ENCODE results near the gene LINC01488. TPM values are rescaled to one million over a fixed set of nuclear protein-coding genes. Genes with fewer than 3 reads are reported as not detected.

LINC01488 gene
- total and polyA plus RNA-seq, 7 donors: 0.36 TPM; not detected in 6

GRCh38 chr11:69488543-69488940, 7.1 kb downstream of the LINC01488 start:
- Histone ChIP-seq H3K4me3 (no peak overlapping the region), H3K27ac (peak overlapping the region in 3 of 4 donors; percentile 17 to 48 (median 42)), H3K27me3 (no peaks in the 10 kb centered on the region), H3K4me1 (peaks cover 0 to 15% (median 14%) of the 10 kb centered on the region in 4 donors), H3K9me3 (no peaks in the 10 kb centered on the region), H3K36me3 (no peaks in the 10 kb centered on the region)
- 93 to 95% methylated on average over 16 of the region's 16 CpGs for WGBS, 2 donors
- TF ChIP-seq POLR2A (IDR thresholded peaks at IDR 0.05) (no peak), EP300 (IDR thresholded peaks at IDR 0.05) (no peak), POLR2AphosphoS5 (IDR thresholded peaks at IDR 0.05) (no peak), CTCF (IDR thresholded peaks at IDR 0.05) (no peak)
- DNase-seq: no peak
- intact Hi-C loops (cut with DNase I): no loop called here

GRCh38 chr11:69489031-69489745, 7.7 kb downstream of the LINC01488 start:
- H3K4me1 ChIP-seq: peaks cover 0 to 15% (median 14%) of the 10 kb centered on the region in 4 donors
- TF ChIP-seq EP300 (IDR thresholded peaks at IDR 0.05): no peak
- TF ChIP-seq CTCF (IDR thresholded peaks at IDR 0.05): no peak
- TF ChIP-seq POLR2A (IDR thresholded peaks at IDR 0.05): no peak
- TF ChIP-seq POLR2AphosphoS5 (IDR thresholded peaks at IDR 0.05): no peak
- 87 to 95% methylated on average over 23 of the region's 23 CpGs for WGBS, 2 donors
- DNase-seq: no peak
- H3K27me3 ChIP-seq: no peaks in the 10 kb centered on the region
- H3K4me3 ChIP-seq: no peak overlapping the region
- H3K9me3 ChIP-seq: no peaks in the 10 kb centered on the region
- no peaks in the 10 kb centered on the region for H3K36me3 ChIP-seq
- intact Hi-C loops (cut with DNase I): no loop called here
- H3K27ac ChIP-seq: peak overlapping the region in 3 of 4 donors; percentile 17 to 48 (median 42)

- no peaks in the 10 kb centered on the region for H3K27me3 ChIP-seq
- intact Hi-C loops (cut with DNase I): loop anchor here (5.0 kb wide), 1 partner anchor 43 kb away; no protein-coding TSS in a partner anchor
- no peaks in the 10 kb centered on the region for H3K9me3 ChIP-seq
- peak overlapping the region in 2 of 4 donors; percentile 42 to 48 for H3K27ac ChIP-seq
- WGBS, 2 donors: 96% methylated on average over 11 of the region's 11 CpGs
- H3K36me3 ChIP-seq: no peaks in the 10 kb centered on the region
- no peak overlapping the region for H3K4me3 ChIP-seq
- no peak for TF ChIP-seq EP300 (IDR thresholded peaks at IDR 0.05)
- TF ChIP-seq POLR2A (IDR thresholded peaks at IDR 0.05): no peak
- no peak for TF ChIP-seq CTCF (IDR thresholded peaks at IDR 0.05)
- no peak for TF ChIP-seq POLR2AphosphoS5 (IDR thresholded peaks at IDR 0.05)
- peaks cover 0 to 15% (median 14%) of the 10 kb centered on the region in 4 donors for H3K4me1 ChIP-seq
- DNase-seq: no peak
Measured at GRCh38 chr11:69489746-69490365, 8.4 kb downstream of the LINC01488 start.

- no peak overlapping the region for H3K27ac ChIP-seq
- DNase-seq: no peak
- peaks cover 0 to 20% (median 14%) of the 10 kb centered on the region in 4 donors for H3K4me1 ChIP-seq
- no peaks in the 10 kb centered on the region for H3K27me3 ChIP-seq
- TF ChIP-seq POLR2A (IDR thresholded peaks at IDR 0.05) (no peak), POLR2AphosphoS5 (IDR thresholded peaks at IDR 0.05) (no peak), EP300 (IDR thresholded peaks at IDR 0.05) (no peak), CTCF (IDR thresholded peaks at IDR 0.05) (no peak)
- intact Hi-C loops (cut with DNase I): loop anchor here (5.0 kb wide), 1 partner anchor 43 kb away; no protein-coding TSS in a partner anchor
- H3K9me3 ChIP-seq: no peaks in the 10 kb centered on the region
- no peak overlapping the region for H3K4me3 ChIP-seq
- 95% methylated on average over 10 of the region's 10 CpGs for WGBS, 2 donors
- H3K36me3 ChIP-seq: no peaks in the 10 kb centered on the region
Measured at GRCh38 chr11:69490516-69490915, 9.1 kb downstream of the LINC01488 start.

All from sigmoid colon (tissue), 7 donors.